IPS-NIHi7 (cell line): ENCODE data around the gene TMPRSS3.
A peak's percentile ranks its signal among the peaks of the same experiment; 100 is the strongest.
"Not testable (repeated sequence)": the region's sequence is repeated elsewhere in the genome, so short reads cannot be mapped to it uniquely, and the experiment has no call there.

ENCODE experiments used
- DNase-seq: peaks from one replicate; pipeline ENCODE4 v3.0.0; 2012; ENCODE audit warnings: mixed read lengths; ENCODE audit errors: extremely low spot score

TMPRSS3 gene

DNA sequence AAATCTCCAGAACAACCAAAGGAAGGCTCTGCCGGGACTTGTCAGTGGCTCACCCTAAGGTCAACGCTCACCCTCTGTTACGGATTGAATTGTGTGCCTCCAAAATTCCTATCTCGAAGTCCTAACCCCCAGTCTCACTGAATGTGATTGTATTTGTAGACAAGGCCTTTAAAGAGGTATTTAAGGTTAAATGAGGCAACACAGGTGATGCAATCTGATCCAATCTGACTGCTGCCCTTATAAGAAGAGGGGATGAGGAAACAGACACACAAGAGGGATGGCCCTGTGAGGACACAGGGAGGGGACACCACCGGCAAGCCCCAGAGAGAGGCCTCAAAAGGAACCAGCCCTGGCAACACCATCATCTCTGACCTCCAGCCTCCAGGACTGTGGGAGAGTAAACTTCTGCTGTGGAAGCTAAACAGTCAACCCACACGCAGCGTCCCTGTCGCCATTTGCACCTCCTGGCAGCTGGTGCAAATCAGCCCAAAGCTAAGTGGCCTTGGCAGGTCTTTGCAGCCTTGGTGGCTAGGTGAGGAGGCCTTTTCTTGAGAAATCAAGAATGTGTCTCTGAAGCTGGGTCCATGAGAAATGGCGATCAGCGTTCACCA is 32.1 kb upstream of the TMPRSS3 start:
- DNase-seq: no peak

GRCh38 chr21:42426876-42427480 is 31.1 kb upstream of the TMPRSS3 start:
- no peak for DNase-seq

GRCh38 chr21:42426424-42426823 is 30.6 kb upstream of the TMPRSS3 start:
- no peak for DNase-seq

GRCh38 chr21:42425591-42425990 is 29.7 kb upstream of the TMPRSS3 start:
- no peak for DNase-seq

DNA sequence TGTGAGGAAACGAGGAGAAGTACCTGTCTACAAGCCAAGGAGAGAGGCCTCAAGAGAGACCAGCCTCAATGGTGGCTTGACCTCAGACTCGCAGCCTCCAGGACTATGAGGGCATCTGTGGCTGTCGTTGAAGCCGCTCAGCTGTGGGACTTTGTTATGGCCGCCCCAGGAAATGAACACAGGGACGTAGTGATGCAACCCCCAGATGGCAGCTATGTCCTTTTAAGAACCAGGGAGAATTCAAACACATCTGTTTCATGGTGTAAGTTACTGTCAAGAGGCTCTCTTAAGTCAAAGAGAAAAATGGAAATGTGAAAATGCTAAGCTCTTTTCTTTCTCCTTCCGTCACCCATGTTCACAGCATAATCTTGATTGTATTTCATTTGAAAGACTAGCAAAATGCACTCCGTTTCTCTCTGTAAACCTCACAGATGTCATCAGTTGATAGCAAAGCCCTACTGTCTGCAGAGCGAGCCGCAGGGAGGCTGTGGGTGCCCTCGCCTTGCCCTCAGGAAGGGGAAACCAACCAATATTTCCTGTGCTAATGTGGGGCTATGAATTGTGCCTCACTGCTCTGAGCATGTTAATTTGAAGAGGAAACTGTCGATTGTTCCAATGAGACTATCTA is 29.2 kb upstream of the TMPRSS3 start:
- no peak for DNase-seq

DNA sequence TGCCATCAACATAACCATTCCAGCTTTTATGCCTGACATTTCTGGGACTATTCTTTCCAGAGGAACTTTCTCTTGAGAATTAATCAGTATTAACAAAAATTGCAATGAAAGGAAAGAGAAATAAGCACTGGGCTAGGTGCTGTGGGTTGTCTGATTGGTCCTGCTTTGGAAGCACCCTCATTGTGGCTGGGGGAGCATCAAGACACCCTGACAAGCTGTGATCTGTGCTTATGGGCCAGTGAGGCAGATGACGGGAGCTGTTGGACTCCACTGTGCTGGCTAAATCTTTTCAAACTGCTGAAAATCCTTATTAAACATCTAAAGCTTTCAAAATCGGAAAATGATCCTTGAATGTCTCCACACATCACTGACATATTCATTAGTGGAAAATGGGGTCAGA is 27.8 kb upstream of the TMPRSS3 start:
- DNase-seq: no peak

GRCh38 chr21:42423197-42423675 is 27.4 kb upstream of the TMPRSS3 start:
- DNase-seq: no peak

- no peak for DNase-seq
Observed at GRCh38 chr21:42421018-42421793, 25.4 kb upstream of the TMPRSS3 start.

GRCh38 chr21:42419845-42420244 is 24.0 kb upstream of the TMPRSS3 start:
- no peak for DNase-seq

GRCh38 chr21:42418886-42419285 is 23.0 kb upstream of the TMPRSS3 start:
- no peak for DNase-seq

GRCh38 chr21:42417533-42417932 is 21.7 kb upstream of the TMPRSS3 start:
- no peak for DNase-seq

- DNase-seq: peak; percentile 46
Observed at GRCh38 chr21:42414928-42415769, 19.3 kb upstream of the TMPRSS3 start.

DNA sequence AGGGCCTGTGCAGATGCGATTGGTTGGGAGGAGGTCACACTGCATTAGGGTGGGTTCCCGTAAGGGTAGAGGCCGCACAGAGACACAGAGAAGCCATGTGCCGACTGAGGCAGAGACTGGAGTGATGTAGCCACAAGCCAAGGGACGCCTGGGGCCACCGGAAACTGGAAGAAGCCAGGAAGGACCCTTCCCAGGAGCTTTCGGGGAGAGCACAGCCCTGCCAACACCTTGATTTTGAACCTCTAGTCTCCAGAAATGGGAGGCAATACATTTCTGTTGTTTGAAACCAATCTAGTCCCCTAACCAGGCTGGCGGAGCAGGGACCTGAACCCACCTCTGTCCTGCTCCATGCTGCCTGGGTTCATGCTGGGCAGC is 18.7 kb upstream of the TMPRSS3 start:
- no peak for DNase-seq

DNA sequence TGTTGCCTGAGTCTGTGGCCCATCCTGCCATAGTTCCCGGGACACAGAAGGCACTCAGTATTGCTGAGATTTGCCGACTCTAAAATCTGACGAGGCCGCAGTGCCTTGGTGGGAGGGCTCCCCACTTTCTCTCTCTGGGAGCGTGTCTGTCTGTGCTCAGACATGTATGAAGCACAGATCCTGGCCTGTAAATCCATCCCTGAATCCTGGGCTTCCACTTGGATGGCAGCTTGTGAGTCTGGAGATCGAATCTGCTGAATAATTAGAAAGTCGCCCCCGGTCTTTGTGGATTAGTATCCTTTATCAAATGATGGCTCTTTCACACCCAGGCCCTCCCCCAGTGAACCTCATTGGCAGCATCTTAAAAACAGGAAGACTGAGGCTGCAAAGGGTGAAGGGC is 18.2 kb upstream of the TMPRSS3 start:
- no peak for DNase-seq

GRCh38 chr21:42413500-42413899 is 17.6 kb upstream of the TMPRSS3 start:
- DNase-seq: no peak

DNA sequence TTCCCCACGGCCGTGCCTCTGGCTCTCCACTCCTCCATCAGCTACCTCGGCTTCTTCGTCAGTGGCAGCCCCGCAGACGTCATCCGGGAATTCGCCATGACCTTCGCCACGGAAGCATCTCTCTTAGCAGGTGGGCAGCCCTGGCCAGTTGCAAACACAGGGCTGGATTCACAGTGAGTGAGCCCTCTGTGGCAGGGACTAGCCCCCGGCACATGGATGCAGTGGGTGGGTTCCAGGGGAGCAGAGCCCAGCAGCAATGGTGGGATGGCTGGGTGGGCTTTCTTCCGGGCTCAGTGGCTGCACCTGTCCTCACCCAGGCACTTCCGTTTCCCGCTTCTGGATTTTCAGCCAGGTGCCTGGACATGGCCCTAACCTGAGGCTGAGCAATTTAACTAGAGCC is 17.2 kb upstream of the TMPRSS3 start:
- no peak for DNase-seq

DNA sequence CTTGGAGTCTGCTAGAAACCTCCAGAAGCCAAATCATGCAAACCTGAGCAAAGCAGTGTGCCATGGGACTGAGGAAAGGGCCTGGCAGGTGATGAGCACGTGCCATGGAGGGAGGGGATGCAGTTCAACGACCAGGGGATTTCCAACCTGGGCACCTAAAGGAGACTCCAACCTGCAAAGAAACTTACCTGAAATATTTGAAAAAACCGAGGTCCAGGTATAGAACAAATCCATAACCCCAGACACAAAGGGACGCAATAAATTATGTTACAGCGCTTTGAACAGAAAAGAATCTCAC is 16.7 kb upstream of the TMPRSS3 start:
- no peak for DNase-seq

DNA sequence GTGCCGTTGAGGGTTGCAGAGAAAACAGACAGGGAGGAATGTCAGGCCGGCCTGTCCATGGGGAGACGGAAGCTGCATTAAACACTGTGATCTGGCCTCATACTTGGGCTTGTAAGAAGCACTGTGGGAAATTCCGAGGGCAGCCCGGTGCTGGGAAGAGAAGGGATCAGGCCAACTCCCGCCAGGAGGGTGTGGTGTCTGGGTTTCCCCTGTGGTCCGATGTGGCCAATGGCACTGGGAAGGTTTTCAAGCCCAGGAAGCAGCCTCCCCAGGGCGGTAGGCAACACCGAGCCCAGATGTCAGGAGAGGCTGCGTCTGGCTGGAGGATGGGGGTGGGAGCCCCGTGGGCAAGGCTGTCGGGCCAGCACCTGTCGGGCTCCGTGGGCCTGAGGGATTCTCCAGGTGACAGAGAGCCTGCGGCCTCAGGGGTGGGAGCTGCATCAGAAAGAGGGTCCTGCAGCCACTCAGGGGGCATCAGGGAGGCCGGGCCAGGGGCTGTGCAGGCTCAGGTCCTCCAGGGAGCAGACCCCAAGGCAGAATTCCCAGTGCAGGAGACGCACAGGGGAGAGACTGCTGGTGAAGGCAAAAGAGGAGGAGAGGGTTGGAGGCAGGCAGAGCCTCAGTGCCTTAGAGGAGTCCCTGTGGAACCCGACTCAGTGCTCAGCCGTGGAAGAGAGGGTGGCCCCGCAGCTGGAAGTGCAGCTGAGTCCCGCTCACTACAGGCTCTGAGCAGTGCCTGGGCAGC is 16.2 kb upstream of the TMPRSS3 start:
- DNase-seq: no peak

GRCh38 chr21:42411197-42411869 is 15.5 kb upstream of the TMPRSS3 start:
- DNase-seq: peak; percentile 65

DNA sequence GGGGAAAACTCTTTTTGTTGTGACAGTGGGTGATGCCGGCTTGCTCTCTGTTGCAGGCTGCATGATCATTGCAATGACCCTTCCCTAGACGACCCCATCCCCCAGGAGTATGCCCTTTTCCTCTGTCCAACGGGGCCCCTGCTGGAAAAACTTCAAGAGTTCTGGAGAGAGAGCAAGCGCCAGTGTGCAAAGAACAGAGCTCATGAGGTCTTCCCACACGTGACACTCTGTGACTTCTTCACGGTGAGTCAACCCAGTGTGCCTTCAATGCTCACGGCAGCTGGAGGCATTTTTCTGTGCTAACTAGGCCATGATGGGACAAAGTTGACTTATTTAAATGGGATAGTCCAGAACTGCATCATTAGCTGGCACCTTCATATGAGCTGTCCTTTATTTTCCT is 13.5 kb upstream of the TMPRSS3 start:
- no peak for DNase-seq

DNA sequence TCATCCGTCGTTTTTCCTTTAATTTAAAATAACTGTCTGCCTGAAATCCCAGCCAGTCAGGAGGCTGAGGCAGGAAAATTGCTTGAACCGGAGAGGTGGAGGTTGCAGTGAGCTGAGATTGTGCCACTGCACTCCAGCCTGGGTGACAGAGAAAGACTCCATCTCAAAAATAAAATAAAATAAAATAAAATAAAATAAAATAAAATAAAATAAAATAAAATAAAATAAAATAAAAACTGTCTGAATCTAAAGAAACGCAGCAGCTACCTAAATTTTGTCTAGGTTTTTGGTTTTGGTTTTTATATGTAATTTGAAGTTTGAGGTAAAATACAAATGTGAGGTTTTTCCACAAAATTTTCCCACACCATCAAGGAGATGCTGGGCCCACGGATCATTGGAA is 12.9 kb upstream of the TMPRSS3 start:
- DNase-seq: not testable (repeated sequence)
